AG10803 (cell line): Measurements from ENCODE around the gene CNGA1.

Experiments
- DNase-seq: peaks from one replicate; pipeline ENCODE4 v3.0.0; 2010; ENCODE audit warnings: low read depth
- H3K4me3 ChIP-seq: 2 replicates; pipeline ENCODE4 v1.5.1; 2011; ENCODE audit warnings: mild to moderate bottlenecking, low read length, control low read depth
- CTCF ChIP-seq: conservative IDR thresholded peaks from 2 replicates; pipeline ENCODE4 v1.5.1; 2011; ENCODE audit warnings: mild to moderate bottlenecking, low read length, control low read depth, inconsistent platforms

The CNGA1 gene

GRCh38 chr4:47891928-47892327, 124.6 kb downstream of the CNGA1 start:
- TF ChIP-seq CTCF = no peak
- DNase-seq = no peak
- H3K4me3 ChIP-seq = no peak overlapping the region
